ENCODE data around the gene SRPK2. TPM values are rescaled to one million over a fixed set of nuclear protein-coding genes. Genes with fewer than 3 reads are reported as not detected.

Gene SRPK2
- total RNA-seq: 27.4 and 32.3 TPM in 2 replicates

GRCh38 chr7:105388356-105389087, at the start of gene SRPK2:
SRPK2 (minus strand) TSS chr7:105388921.

Other genes with a start within 250 kb of the SRPK2 start
- 20.3 and 25.4 TPM in 2 replicates for gene PUS7, start 133.3 kb upstream of the SRPK2 start, total RNA-seq
- 18.2 and 19.9 TPM in 2 replicates for gene RINT1, start 143.3 kb upstream of the SRPK2 start, total RNA-seq
- gene EFCAB10, start 192.6 kb upstream of the SRPK2 start, total RNA-seq: 0.44 TPM in 1 of 2 replicates, not detected in the other

Measured in mammary microvascular endothelial cell (primary cell).